ENCODE measurements around the gene VRK2.
"Not testable (repeated sequence)": the region's sequence is repeated elsewhere in the genome, so short reads cannot be mapped to it uniquely, and the experiment has no call there.

Gene VRK2

GRCh38 chr2:58054264-58054663, 7.7 kb downstream of the VRK2 start:
- peak; percentile 37 for DNase-seq (ENCODE audit: low read depth)

GRCh38 chr2:58055033-58055786, 8.6 kb downstream of the VRK2 start:
- no peak for DNase-seq (ENCODE audit: low read depth)

DNA sequence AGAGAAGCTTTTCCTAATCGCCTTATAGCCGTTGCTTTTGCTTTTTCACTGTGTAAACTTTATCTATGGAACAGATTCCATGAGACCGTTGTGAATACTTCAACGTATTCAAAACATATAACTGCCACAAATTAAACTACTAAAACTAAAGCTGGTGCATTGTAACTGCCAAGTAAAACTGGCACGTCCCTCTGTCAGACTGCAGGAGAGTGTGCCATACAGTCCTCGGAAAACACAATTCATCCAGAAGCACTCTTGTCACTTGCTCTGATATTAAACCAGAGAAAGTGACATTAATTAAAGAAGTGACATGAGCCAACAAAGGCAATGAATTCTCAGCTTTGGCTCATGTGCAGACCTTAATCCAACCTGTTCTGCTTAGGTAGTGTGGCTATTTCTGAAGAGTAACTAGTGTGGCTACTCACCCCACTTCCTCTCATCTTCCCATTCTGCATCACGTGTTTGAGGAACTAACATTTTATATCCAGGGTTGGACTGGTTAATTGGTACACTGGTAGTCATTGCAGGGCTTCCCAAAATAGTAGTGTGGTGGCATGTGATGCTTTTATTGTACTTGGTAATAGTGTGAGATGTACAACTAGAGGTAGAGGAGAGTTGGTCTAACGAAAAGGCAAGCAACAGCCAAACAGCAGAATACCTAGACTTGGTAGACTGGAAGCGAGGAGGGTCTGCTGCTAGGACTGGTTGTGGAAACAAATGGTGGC, 9.7 kb downstream of the VRK2 start:
- no peak for DNase-seq (ENCODE audit: low read depth)

- DNase-seq (ENCODE audit: low read depth): no peak
Observed at GRCh38 chr2:58057707-58058530, 11.3 kb downstream of the VRK2 start.

DNA sequence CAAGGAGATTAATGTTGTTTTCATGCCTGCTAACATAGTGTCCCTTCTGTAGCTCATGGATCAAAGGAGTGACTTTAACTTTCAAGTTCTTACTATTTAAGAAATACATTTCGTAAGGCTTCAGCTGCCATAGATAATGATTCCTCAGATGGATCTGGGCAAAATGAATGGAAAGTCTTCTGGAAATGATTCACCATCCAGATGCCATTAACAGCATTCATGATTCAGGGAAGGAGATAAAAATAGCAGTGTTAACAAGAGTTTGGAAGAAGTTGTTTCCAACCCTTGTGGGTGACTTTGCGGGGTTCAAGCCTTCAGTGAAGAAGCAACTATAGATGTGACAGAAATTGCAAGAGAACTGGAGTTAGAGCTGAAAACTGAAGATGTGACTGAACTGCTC, 17.0 kb downstream of the VRK2 start:
- DNase-seq (ENCODE audit: low read depth): peak; percentile 81

DNA sequence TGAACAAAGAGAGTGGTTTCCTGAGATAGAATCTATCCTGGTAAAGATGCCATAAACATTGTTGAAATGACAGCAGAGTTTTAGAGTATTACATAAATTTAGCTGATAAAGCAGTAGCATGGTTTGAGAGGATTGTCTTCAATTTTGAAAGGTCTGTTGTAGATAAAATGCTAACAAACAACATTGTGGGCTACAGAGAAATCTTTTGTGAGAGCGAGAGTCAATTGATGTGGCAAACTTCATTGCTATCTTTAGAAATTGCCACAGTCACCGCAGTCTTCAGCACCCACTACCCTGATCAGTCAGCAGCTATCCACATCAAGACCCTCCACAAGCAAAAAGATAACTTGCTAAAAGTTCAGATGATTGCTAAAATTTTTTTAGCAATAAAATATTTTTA, 17.5 kb downstream of the VRK2 start:
- DNase-seq (ENCODE audit: low read depth): no peak

DNA sequence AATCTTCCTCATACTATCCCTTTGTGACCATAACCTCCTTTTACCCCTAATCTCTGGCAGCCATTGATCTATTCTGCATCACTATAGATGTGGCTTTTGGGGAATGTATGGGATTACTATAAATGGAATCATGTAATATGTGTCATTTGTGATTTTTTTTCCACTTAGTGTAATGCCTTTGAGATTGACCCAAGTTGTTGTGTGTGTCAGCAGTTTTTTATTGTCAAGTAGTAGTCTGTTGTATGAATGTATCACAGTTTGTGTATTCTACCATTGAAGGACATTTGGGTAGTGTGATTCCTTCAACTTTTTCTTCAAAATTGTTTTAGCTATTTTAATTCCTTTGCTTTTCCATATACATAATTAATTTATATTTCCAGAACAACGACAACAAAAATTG, 18.6 kb downstream of the VRK2 start:
- no peak for DNase-seq (ENCODE audit: low read depth)

DNA sequence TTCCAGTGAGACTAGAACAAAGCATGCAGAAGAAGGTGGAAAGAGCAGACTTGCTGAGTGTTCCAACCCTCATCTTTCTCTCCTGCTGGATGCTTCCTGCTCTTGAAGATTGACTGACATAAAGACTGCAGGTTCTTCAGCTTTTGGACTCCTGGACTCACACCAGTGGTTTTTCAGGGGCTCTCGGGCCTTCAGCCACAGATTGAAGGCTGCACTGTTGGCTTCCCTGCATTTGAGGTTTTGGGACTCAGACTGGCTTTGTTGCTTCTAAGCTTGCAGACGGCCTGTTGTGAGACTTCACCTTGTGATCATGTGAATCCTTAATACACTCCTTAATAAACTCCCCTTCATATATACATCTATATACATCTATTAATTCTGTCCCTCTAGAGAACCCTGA, 20.4 kb downstream of the VRK2 start:
- no peak for DNase-seq (ENCODE audit: low read depth)

DNA sequence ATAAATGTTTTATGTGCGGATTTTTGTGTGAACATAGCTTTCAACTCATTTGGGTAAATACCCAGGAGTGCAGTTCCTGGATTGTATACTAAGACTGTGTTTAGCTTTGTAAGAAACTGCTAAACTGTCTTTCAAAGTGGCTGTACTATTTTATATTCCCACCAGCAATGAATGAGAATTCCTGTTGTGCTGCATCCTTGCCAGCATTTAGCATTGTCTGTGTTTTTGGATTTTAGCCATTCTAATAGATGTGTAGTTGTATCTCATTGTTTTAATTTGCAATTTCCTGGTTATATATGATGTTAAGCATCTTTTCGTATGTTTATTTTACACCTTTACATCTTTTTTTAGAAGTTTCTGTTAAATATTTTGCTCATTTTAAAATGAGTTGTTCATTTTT, 24.2 kb downstream of the VRK2 start:
- no peak for DNase-seq (ENCODE audit: low read depth)

DNA sequence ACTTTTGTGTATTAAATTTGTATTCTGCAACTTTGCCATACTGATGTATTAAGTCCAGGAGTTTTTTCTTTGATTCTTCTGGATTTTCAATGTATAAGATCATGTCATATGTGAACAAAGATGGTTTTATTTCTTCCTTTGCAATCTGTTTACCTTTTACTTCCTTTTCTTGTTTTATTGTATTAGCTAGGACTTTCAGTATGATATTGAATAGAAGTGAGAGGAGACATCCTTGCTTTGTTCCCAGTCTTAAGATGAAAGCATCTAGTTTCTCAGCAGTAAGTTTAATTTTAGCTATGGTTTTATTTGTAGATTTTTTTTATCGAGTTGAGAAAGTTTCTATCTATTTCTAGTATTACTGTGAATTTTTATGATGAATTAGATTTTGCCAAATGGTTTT, 25.5 kb downstream of the VRK2 start:
- DNase-seq (ENCODE audit: low read depth): no peak

- no peak for DNase-seq (ENCODE audit: low read depth)
Observed at GRCh38 chr2:58073008-58073407, 26.4 kb downstream of the VRK2 start.

DNA sequence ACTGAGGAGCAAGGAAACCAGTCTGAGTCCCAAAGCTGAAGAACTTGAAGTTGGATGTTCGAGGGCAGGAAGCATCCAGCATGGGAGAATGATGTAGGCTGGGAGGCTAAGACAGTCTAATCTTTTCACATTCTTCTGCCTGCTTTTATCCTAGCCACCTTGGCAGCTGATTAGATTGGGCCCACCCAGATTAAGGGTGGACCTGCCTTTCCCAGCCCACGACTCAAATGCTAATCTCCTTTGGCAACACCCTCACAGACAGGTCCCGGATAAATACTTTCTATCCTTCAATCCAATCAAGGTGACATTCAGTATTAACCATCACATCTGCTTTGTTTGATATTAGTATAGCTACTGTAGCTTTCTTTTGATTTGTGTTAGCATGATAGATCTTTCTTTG, 27.1 kb downstream of the VRK2 start:
- no peak for DNase-seq (ENCODE audit: low read depth)

DNA sequence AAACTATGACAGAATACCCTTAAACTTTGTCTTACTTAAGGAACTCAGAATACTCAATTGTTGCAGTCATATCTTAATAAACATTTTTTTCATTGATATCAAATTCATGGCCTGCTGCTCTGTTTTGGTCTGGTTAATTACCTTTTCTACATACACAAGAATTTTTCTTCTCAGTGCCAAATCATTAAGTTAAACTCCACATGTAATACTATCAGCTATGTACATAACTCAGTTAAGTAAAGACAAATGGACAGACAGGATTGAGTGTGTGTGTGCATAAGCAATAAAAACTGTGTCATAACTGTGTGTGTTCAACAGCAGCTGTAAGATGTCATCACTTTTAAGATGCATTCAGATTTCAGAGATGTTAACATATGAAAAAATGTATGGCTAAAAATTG, 34.4 kb downstream of the VRK2 start:
- no peak for DNase-seq (ENCODE audit: low read depth)

- no peak for DNase-seq (ENCODE audit: low read depth)
Observed at GRCh38 chr2:58089081-58089480, 42.5 kb downstream of the VRK2 start.

GRCh38 chr2:58092772-58093171, 46.2 kb downstream of the VRK2 start:
- not testable (repeated sequence) for DNase-seq (ENCODE audit: low read depth)

DNA sequence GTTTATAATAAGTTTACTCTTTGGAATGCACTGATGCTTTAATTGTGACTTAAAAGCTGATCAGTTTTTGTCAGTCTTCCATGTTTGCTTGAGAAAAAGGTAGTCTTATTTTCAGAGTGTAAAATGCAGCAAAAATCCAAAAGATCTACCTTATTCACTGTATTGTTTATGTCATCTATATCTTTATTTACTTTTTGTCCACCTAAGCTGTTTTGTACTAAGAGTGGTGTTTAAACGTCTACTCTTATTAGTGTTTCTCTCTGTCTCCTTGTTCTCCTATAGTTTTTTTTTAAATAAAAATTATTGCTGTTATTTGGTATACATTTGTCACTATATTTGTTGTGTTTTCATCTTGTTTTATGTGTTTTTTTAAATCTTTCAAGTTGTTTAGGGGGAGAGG, 50.4 kb downstream of the VRK2 start:
- no peak for DNase-seq (ENCODE audit: low read depth)

DNA sequence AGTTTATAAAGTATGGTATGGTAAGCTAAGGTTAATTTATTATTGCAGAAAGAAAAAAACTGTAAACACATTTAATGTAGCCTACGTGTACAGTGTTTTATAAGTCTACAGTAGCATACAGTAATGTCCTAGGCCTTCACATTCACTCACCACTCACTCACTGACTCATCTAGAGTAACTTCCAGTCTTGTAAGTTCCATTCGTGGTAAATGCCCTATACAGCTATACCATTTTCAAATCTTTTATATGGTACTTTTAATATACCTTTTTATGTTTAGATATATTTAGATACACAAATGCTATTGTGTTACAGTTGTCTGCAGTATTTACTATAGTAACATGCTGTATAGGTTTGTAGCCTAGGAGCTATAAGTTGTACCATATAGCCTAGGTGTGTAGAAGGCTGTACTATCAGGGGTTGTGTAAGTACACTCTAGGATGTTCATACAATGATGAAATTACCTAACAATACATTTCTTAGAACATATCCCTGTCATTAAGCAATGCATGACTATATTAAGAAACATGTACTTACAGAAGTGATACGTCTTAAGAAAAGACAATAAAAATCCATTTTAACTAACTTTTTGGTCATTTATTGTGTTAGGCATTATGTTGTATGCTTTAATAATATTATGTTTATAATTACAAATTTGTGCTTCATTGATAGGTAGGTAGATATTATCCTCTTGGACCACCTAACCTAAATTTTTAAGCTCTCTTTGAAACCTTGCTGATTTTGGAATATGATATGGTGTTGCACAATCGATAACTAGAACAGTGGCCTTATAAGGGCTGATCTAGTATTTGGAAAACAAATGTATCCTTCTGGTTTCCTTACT, 51.9 kb downstream of the VRK2 start:
- no peak for DNase-seq (ENCODE audit: low read depth)

GRCh38 chr2:58099096-58099769, 52.6 kb downstream of the VRK2 start:
- no peak for DNase-seq (ENCODE audit: low read depth)

DNA sequence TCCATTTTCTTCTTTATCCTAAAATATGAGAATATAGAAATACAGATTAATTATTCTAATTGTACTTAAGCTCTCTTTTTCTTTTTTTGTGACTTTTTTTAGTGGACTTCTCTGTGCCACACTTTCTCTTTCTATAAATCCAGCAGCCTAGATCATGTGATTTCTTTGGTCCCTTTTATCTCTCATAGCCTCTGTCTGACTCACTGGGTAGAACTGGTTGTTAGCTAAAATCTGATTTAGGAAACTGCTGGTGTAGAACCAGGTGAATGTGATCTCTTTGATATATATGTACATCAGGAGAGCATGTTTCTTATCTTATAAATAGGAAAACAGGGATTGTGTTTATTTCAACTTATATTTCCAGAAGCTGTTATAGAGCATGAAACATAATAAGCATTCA, 54.9 kb downstream of the VRK2 start:
- no peak for DNase-seq (ENCODE audit: low read depth)

DNA sequence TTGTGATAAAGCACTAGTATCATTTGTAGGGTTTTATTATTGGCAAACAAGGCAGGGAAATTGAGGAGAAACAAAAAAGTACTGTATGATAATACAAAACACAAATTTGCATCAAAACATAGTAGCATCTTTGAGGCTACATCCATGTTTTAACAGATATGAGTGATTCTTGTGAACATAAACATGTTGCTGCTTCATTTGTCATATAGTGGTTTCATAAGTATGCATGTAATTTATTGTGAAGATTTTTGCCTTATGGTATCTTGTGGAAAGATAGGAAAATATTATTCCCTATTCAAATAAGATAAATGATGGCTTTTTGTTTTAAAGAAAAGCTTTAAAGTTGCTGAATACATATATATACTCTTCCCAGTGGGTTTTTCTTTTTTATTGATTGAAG, 60.3 kb downstream of the VRK2 start:
- DNase-seq (ENCODE audit: low read depth): no peak

Data from GM04503 (cell line).